SK-N-MC (cell line): ENCODE measurements around the gene TLCD2.

Experiments
- EZH2 ChIP-seq: fragments of 200-600 bp; sonication (generic); IDR thresholded peaks from one replicate; pipeline ENCODE4 v1.6.1; 2017; ENCODE audit warnings: antibody characterized with exemption
- FOXP2 ChIP-seq: optimal IDR thresholded peaks from 2 replicates; pipeline ENCODE3; 2011; ENCODE audit warnings: mild to moderate bottlenecking, moderate library complexity; ENCODE audit not compliant: insufficient read depth; ENCODE audit errors: extremely low read length, control extremely low read depth
- POLR2AphosphoS5 ChIP-seq: IDR thresholded peaks from 2 replicates; pipeline ENCODE4 v1.6.1; 2012; ENCODE audit warnings: mild to moderate bottlenecking, low read depth, low read length, borderline replicate concordance

DNA sequence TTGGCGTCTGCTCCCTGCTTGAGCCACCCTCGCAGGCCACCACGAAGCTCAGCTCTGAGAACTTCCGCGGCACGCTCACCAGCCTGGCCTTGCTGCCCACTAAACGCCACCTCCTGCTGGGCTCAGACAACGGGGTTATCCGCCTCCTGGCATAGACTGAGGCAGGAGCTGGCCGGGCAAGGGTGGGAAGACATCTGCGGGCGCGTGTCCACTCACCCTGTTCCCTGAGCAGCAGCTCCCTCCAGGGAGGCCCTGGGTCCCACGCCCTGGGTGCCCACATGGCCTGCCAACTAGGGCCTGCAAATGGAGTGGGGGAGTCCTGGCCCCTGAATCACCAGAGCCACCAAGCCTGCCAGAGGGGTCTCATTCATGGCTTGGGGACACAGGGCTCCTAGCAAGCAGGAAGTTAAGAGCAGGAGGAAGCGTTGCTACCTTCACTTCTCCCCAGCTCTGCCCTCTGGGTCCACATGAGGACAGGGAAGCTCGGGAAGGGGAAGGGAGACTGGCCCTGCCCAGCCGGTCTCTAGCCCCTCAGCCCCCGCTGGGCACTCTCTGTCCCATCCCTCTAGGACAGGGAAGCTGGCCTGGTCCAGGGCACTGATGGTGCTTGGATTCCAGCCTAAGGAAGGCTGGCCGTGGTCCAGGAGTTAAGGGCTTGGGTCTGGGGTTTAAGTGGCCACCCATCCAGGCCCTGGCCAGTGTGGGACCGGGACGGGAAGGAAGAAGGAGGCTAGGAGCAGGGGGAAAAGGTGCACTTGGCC, 27.5 kb upstream of the TLCD2 start:
- TF ChIP-seq POLR2AphosphoS5 (no peak), FOXP2 (no peak), EZH2 (no peak)
